ENCODE results near the gene CACUL1.

CACUL1 gene

GRCh38 chr10:118729200-118729599 lies 25.6 kb downstream of the CACUL1 start:
- no peak for TF ChIP-seq CTCF (IDR thresholded peaks at IDR 0.05; ENCODE audit: borderline replicate concordance, control extremely low read depth, extremely low read depth, insufficient read depth, missing control alignments)
- no peak for DNase-seq (ENCODE audit: low spot score)
- in situ Hi-C loops (cut with MboI; ENCODE audit: low sequenced_read_pairs, unreplicated experiment): loop anchor here (10.0 kb wide), 1 partner anchor 164 kb away; no protein-coding TSS in a partner anchor

GRCh38 chr10:118725886-118726500 lies 28.8 kb downstream of the CACUL1 start:
- no peak for TF ChIP-seq CTCF (IDR thresholded peaks at IDR 0.05; ENCODE audit: borderline replicate concordance, control extremely low read depth, extremely low read depth, insufficient read depth, missing control alignments)

GRCh38 chr10:118723466-118723865 lies 31.3 kb downstream of the CACUL1 start:
- no peak for DNase-seq (ENCODE audit: low spot score)
- TF ChIP-seq CTCF (IDR thresholded peaks at IDR 0.05; ENCODE audit: borderline replicate concordance, control extremely low read depth, extremely low read depth, insufficient read depth, missing control alignments): no peak
- in situ Hi-C loops (cut with MboI; ENCODE audit: low sequenced_read_pairs, unreplicated experiment): loop anchor here (10.0 kb wide), 1 partner anchor 159 kb away; no protein-coding TSS in a partner anchor

More at GRCh38 chr10:118725886-118726500, 28.8 kb downstream of the CACUL1 start:
- in situ Hi-C loops (cut with MboI; ENCODE audit: low sequenced_read_pairs, unreplicated experiment): loop anchor here (10.0 kb wide), 1 partner anchor 161 kb away; no protein-coding TSS in a partner anchor
- no peak for DNase-seq (ENCODE audit: low spot score)

- no peak for TF ChIP-seq CTCF (IDR thresholded peaks at IDR 0.05; ENCODE audit: borderline replicate concordance, control extremely low read depth, extremely low read depth, insufficient read depth, missing control alignments)
- DNase-seq (ENCODE audit: low spot score): no peak
- in situ Hi-C loops (cut with MboI; ENCODE audit: low sequenced_read_pairs, unreplicated experiment): loop anchor here (10.0 kb wide), 1 partner anchor 157 kb away; no protein-coding TSS in a partner anchor
These were observed 33.3 kb downstream of the CACUL1 start for GRCh38 chr10:118721539-118721876.

DNA sequence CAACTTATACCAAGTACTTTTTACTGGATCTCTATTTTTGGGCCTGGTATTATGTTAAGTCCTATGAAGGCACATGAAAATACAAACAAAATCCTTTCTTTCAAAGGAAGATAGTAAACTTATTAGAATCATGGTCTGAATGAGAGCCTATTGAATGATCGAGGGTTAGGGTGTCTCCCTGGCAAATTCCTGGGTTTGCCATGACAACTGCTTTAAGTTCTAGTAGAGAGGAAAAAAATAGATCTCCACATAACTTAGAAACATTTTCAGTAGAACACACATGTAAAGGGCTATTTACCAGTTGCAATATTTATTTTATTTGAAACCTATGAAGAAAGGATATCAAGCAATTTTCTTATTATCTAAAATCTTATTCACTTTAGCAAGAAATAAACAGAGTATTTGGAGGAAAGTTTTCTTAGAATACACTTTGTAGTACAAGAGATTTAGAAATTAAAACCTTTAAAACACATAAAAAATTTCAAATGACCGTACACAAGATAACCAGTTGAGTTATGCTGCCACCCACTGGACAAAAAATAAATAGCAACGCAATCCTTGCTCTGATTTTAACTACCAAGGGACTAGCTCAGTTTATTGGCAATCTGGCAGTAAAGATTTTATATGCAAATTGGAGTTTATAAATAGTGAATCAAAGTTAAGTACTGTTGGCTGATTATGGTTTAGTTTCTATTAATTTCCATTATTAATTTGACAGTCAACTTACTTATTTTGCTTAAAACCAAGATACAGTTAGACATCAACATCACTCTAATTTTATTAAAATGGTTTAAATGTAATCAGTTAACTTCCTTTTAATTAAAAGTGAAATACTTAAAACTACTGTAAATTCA lies 33.9 kb downstream of the CACUL1 start:
- peak; percentile 44 for DNase-seq (ENCODE audit: low spot score)
- peak; percentile 66 for TF ChIP-seq CTCF (IDR thresholded peaks at IDR 0.05; ENCODE audit: borderline replicate concordance, control extremely low read depth, extremely low read depth, insufficient read depth, missing control alignments)
- in situ Hi-C loops (cut with MboI; ENCODE audit: low sequenced_read_pairs, unreplicated experiment): loop anchor here (10.0 kb wide), 1 partner anchor 156 kb away; no protein-coding TSS in a partner anchor

- no peak for DNase-seq (ENCODE audit: low spot score)
- in situ Hi-C loops (cut with MboI; ENCODE audit: low sequenced_read_pairs, unreplicated experiment): no loop called here
- no peak for TF ChIP-seq CTCF (IDR thresholded peaks at IDR 0.05; ENCODE audit: borderline replicate concordance, control extremely low read depth, extremely low read depth, insufficient read depth, missing control alignments)
These were observed 40.4 kb downstream of the CACUL1 start for GRCh38 chr10:118714366-118714765.

Data from GM13976 (cell line).